Lower leg skin (tissue), 4 donors: Measurements from ENCODE around the gene LPIN1. TPM values are rescaled to one million over a fixed set of nuclear protein-coding genes. Genes with fewer than 3 reads are reported as not detected.

ENCODE experiments used
- DNase-seq, 2 donors: peaks; one replicate each; pipeline ENCODE4 v3.0.0-alpha.2; 2019; ENCODE audit warnings: low spot score in 2 of 2
- H3K4me3 ChIP-seq: fragments of 200-600 bp; sonication (generic); 2 replicates; pipeline ENCODE4 v1.5.1; 2017; ENCODE audit warnings: mild to moderate bottlenecking, low read depth; ENCODE audit not compliant: poor library complexity, severe bottlenecking
- POLR2A ChIP-seq, 2 donors: fragments of 450-650 bp; IDR thresholded peaks; one replicate each; pipeline ENCODE4 v1.6.1; 2016 to 2017; ENCODE audit warnings: antibody characterized with exemption in 2 of 2, mild to moderate bottlenecking in 1 of 2, moderate library complexity in 1 of 2
- WGBS, 2 donors: methylation state at CpG; one replicate each; pipeline ENCODE4 v1.1.5; 2018; 5-methylcytosine and 5-hydroxymethylcytosine counted together
- intact Hi-C: fragments of 100-400 bp; cut with DNase I; formaldehyde crosslinking; loops from one replicate; pipeline ENCODE4 v1.15.0; 2023; ENCODE audit warnings: low total_unique reads
- total RNA-seq, 4 donors: library from RNA; depleted of rRNA; stranded (reverse); fragments of >200 nt; gene quantifications; one replicate each; pipeline ENCODE4 v1.1.0, GENCODE V29; 2016
- TF ChIP-seq, protein P1 (sequence below), 3 donors: fragments of 450-650 bp; IDR thresholded peaks; one replicate each; pipeline ENCODE4 v1.5.1; 2016; ENCODE audit warnings: antibody characterized with exemption in 3 of 3, mild to moderate bottlenecking in 3 of 3, moderate library complexity in 2 of 3

LPIN1 gene
- total RNA-seq, 4 donors from 2014 or later = 15.6 to 45.8 (median 35.0) TPM

DNA sequence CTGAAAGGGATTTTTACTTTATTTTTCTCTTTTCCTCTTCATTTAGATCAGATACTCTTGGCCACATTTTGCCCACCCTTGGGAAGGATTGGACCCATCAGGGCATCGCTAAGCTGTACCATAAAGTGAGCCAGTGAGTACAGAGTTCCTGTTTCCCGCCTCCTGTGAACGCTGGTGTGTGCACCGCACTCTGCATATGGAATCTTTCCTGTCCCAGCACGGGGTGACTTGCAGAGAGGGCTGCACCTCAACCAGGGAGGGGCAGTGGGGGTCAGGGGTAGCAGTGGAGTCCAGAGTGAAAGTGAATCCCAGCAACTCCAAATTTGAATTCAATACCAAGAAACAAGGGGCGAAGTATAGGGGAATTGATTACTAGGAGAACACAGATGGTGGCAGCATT, 58.6 kb downstream of the LPIN1 start:
- peak in 1 of 2 donors; percentile 50 for DNase-seq
- TF ChIP-seq POLR2A (IDR thresholded peaks at IDR 0.05) = no peak
- TF ChIP-seq, protein P1, sequence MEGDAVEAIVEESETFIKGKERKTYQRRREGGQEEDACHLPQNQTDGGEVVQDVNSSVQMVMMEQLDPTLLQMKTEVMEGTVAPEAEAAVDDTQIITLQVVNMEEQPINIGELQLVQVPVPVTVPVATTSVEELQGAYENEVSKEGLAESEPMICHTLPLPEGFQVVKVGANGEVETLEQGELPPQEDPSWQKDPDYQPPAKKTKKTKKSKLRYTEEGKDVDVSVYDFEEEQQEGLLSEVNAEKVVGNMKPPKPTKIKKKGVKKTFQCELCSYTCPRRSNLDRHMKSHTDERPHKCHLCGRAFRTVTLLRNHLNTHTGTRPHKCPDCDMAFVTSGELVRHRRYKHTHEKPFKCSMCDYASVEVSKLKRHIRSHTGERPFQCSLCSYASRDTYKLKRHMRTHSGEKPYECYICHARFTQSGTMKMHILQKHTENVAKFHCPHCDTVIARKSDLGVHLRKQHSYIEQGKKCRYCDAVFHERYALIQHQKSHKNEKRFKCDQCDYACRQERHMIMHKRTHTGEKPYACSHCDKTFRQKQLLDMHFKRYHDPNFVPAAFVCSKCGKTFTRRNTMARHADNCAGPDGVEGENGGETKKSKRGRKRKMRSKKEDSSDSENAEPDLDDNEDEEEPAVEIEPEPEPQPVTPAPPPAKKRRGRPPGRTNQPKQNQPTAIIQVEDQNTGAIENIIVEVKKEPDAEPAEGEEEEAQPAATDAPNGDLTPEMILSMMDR (IDR thresholded peaks at IDR 0.05) = no peak
- intact Hi-C loops = no loop called here
- H3K4me3 ChIP-seq = no peak overlapping the region
- WGBS, 2 donors = 95 to 96% methylated on average over 6 of the region's 6 CpGs

DNA sequence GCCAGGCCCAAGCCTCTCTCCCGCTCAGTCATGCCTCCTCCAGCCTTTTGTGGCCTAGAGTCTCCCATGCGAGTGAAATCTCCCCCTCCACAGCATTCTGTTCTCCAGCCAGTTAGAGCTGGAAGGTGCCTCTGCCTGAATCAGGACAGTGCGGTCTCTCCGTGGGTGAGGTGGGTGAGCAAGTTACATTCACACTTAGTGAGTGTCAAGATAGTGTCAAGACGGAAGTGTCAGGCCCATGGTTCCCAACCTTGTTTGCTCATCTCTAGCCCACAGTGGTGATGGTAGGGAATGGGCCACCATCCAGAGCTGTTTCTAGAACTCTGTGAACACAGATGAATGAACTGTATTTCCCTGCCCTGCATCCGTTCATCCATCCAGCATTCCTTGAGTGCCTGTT, 59.5 kb downstream of the LPIN1 start:
- WGBS, 2 donors = 93 to 96% methylated on average over 6 of the region's 6 CpGs
- no peak overlapping the region for H3K4me3 ChIP-seq
- TF ChIP-seq, protein P1 (IDR thresholded peaks at IDR 0.05) = no peak
- TF ChIP-seq POLR2A (IDR thresholded peaks at IDR 0.05) = no peak
- intact Hi-C loops = no loop called here
- DNase-seq = peak in 1 of 2 donors; percentile 46

DNA sequence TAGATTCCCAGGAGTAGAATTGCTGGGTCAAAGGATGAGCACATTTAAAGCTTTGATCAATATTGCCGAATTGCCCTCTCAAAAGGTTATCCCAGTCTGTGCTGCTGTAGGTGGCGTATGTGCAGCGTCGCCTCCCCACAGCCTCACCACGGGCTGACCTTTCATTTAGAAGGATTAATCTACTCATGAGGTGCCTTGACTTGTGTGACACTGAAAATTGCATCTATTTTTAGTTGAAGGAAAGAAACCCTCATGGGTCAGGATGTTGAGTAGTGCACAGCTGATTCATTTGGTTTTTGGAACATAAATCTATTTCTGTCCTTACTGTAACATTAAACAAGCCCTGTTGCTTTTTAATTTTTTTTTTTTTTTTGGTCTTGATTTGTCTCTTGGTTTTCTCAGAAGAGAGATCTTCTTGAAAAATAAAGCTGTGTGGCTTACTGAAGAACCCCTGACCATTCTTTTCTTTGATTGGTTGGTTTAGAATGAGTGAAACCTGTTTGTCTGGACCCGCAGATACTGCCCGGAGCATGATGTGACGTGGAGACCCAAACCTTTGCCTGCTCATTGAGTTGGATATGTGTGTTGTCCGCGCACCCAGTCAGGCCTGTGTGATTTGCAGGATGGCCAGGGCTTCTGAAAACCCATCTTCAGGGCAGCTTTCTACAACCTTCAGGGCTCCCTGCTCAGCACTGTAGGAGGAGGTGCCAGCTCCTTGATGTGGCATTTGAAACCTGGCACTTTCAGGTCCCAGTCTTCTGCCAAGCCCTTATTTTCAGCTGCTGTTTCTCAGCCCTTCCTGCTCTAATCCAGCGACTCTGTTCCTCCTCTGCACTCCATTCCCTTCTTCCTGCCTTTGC, 61.0 kb downstream of the LPIN1 start:
- DNase-seq = no peak
- 75 to 80% methylated on average over 11 of the region's 11 CpGs for WGBS, 2 donors
- H3K4me3 ChIP-seq = no peak overlapping the region
- intact Hi-C loops = no loop called here
- TF ChIP-seq POLR2A (IDR thresholded peaks at IDR 0.05) = no peak
- TF ChIP-seq, protein P1 (IDR thresholded peaks at IDR 0.05) = no peak

DNA sequence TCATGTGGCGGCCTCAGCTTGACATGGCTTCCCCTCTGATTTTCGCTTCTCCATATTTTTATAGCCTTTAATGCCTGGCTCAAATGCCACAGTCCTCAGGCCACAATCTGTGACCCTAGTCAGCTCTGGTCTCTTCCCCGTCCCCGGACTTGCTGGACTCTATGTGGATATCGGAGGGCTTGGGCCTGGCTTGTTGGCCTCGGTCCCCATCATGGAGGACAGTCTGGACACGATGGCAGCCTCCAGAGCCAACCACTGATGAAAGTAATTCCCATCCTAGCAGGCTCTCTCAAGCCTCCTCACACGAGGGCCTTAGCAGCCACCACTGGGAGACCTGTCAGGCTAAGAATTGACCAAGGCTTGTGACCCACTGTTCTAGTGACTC, 61.6 kb downstream of the LPIN1 start:
- 97 to 98% methylated on average over 8 of the region's 8 CpGs for WGBS, 2 donors
- peak in 1 of 2 donors; percentile 69 for DNase-seq
- TF ChIP-seq POLR2A (IDR thresholded peaks at IDR 0.05) = no peak
- TF ChIP-seq, protein P1 (IDR thresholded peaks at IDR 0.05) = no peak
- intact Hi-C loops = no loop called here
- H3K4me3 ChIP-seq = no peak overlapping the region

DNA sequence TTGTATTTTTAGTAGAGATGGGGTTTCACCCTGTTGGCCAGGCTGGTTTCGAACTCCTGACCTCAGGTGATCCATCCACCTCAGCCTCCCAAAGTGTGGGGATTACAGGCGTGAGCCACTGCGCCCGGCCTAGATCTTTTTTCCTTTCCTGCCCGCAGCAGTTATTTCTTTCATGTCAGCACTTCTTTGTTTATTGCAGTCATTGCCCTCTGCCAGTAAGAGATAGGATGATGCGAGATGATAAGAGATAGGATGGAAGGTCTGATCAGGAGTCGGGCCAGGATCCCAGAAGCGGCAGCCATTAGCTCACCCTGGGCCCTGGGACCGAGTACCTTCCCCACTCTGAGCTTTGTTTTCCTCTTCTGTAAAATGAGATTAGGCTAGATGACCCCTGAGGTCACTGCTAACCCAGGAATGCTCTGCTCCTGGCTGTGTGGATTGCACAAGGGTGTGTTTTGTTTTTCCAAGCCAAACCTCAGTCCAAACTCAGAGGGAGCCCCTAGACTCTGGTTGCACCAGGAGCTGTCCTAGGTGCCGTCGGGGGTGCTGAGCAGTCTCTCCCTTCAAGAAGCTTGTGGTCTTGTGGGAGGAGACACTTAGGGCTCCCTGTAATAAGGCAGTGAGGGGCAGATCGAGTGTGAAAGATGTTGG, 63.3 kb downstream of the LPIN1 start:
- TF ChIP-seq, protein P1 (IDR thresholded peaks at IDR 0.05) = no peak
- no peak for TF ChIP-seq POLR2A (IDR thresholded peaks at IDR 0.05)
- 84 to 93% methylated on average over 12 of the region's 12 CpGs for WGBS, 2 donors
- intact Hi-C loops = no loop called here
- DNase-seq = peak in 1 of 2 donors; percentile 45
- H3K4me3 ChIP-seq = no peak overlapping the region
